PFSK-1 (cell line): ENCODE results near the gene CCDC93.

Experiments used
- POLR2AphosphoS5 ChIP-seq: IDR thresholded peaks from 2 replicates; pipeline ENCODE4 v1.6.1; 2012; ENCODE audit warnings: low read depth, mild to moderate bottlenecking, control low read depth, low read length, moderate library complexity
- TF ChIP-seq, protein P1 (sequence below), 2 experiments: IDR thresholded peaks; 2 replicates each; pipeline versions ENCODE4 v1.6.1 to v1.8.0; 2011 to 2012; ENCODE audit warnings: low read depth in 2 of 2, low read length in 2 of 2, control low read depth in 1 of 2, inconsistent platforms in 1 of 2, mild to moderate bottlenecking in 1 of 2, moderate library complexity in 1 of 2; ENCODE audit not compliant: insufficient read depth in 1 of 2

DNA sequence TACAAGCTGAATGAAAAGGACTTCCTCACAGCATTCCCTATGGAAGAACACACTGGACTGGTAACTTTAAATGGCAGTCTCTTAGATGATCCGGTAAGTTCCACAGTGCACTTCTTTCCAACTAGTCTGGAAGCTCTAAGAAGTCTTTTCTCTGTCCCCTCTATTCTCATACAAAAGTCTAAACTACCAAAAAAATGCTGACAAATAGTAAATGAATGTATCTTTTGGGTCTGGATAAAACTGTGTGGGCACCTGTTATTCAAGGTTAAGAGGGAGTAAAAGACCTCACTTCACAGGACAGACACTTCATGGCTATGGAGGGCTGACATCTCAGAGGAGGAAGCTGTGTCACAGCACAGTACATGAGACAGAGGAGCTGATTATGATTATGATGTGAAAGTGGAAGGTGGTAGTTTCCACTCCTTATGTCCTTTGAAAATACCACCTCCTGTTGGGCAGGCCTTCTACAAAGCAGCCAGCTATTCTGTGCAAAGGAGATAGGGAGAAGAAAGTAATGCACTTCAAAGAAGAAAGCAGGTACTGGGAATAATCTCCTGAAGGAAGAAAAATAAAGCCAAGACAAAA, 23.9 kb downstream of the CCDC93 start:
- TF ChIP-seq, protein P1, sequence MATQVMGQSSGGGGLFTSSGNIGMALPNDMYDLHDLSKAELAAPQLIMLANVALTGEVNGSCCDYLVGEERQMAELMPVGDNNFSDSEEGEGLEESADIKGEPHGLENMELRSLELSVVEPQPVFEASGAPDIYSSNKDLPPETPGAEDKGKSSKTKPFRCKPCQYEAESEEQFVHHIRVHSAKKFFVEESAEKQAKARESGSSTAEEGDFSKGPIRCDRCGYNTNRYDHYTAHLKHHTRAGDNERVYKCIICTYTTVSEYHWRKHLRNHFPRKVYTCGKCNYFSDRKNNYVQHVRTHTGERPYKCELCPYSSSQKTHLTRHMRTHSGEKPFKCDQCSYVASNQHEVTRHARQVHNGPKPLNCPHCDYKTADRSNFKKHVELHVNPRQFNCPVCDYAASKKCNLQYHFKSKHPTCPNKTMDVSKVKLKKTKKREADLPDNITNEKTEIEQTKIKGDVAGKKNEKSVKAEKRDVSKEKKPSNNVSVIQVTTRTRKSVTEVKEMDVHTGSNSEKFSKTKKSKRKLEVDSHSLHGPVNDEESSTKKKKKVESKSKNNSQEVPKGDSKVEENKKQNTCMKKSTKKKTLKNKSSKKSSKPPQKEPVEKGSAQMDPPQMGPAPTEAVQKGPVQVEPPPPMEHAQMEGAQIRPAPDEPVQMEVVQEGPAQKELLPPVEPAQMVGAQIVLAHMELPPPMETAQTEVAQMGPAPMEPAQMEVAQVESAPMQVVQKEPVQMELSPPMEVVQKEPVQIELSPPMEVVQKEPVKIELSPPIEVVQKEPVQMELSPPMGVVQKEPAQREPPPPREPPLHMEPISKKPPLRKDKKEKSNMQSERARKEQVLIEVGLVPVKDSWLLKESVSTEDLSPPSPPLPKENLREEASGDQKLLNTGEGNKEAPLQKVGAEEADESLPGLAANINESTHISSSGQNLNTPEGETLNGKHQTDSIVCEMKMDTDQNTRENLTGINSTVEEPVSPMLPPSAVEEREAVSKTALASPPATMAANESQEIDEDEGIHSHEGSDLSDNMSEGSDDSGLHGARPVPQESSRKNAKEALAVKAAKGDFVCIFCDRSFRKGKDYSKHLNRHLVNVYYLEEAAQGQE (IDR thresholded peaks at IDR 0.05; ENCODE audit: insufficient read depth in 1 of 2, low read depth in 2 of 2, low read length in 2 of 2), result no peak
- no peak for TF ChIP-seq POLR2AphosphoS5
